Hepatocyte (in vitro differentiated cells): Measurements from ENCODE around the gene GHRL.

Experiments used
- EZH2 ChIP-seq: fragments of 200-600 bp; sonication (generic); IDR thresholded peaks from 2 replicates; pipeline ENCODE4 v1.6.1; 2016; ENCODE audit warnings: antibody characterized with exemption, mild to moderate bottlenecking, borderline replicate concordance
- TF ChIP-seq, protein P1 (sequence below): fragments of 200-600 bp; sonication (generic); IDR thresholded peaks from 2 replicates; pipeline ENCODE4 v1.5.1; 2016; ENCODE audit warnings: antibody characterized with exemption, mild to moderate bottlenecking; ENCODE audit not compliant: poor library complexity

DNA sequence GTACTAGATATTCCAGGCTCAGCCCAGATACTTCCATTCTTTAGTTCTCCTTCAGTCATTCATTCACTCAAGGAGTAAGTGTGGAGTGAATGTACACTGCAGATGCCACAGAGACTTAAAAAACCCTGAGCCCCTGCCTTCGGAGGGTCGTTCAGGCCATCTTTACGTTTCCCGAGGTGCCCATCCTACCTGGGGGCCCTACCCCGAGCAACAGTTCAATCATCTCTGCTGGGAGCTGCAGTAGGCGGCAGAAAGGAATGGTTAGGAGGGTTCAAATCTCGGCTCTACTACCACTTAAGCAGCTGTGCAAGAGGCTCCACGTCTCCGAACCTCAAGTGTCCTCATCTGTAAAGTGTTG is 27.6 kb upstream of the GHRL start:
- TF ChIP-seq, protein P1, sequence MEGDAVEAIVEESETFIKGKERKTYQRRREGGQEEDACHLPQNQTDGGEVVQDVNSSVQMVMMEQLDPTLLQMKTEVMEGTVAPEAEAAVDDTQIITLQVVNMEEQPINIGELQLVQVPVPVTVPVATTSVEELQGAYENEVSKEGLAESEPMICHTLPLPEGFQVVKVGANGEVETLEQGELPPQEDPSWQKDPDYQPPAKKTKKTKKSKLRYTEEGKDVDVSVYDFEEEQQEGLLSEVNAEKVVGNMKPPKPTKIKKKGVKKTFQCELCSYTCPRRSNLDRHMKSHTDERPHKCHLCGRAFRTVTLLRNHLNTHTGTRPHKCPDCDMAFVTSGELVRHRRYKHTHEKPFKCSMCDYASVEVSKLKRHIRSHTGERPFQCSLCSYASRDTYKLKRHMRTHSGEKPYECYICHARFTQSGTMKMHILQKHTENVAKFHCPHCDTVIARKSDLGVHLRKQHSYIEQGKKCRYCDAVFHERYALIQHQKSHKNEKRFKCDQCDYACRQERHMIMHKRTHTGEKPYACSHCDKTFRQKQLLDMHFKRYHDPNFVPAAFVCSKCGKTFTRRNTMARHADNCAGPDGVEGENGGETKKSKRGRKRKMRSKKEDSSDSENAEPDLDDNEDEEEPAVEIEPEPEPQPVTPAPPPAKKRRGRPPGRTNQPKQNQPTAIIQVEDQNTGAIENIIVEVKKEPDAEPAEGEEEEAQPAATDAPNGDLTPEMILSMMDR: no peak
- no peak for TF ChIP-seq EZH2
